Measurements from ENCODE around the gene CIAO2A.

Gene CIAO2A

DNA sequence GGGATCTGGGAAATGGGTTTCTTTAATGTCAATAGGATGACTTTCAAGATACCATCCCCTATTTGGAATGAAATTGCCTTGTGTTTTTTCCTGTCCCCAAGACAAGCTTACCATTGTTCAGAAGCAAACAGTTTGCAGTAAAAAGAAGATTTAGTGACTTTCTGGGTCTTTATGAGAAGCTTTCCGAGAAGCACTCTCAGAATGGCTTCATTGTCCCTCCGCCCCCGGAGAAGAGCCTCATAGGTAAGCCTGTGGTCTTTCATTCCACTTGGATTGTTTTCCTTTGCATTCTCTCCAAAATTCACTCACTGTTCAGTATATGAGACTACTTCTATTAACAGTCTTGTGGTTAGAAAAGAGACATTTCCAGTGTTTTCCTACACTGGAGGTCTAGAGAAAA lies 32.3 kb upstream of the CIAO2A start:
- Histone ChIP-seq H3K14ac (ENCODE audit: low read length) (no peak overlapping the region), H3K27me3 (ENCODE audit: insufficient read depth, low read length) (no peaks in the 10 kb centered on the region), H3K79me2 (ENCODE audit: control insufficient read depth, insufficient read depth, low read length, poor library complexity) (no peaks in the 10 kb centered on the region), H3K36me3 (ENCODE audit: control insufficient read depth in 1 of 2, insufficient read depth in 2 of 2, low read length in 2 of 2) (peaks cover 8 to 36% of the 10 kb centered on the region in 2 experiments), H2AFZ (ENCODE audit: insufficient read depth, low read length, poor library complexity) (no peak overlapping the region), H3K9ac (ENCODE audit: low read length) (no peak overlapping the region), H3K4me1 (ENCODE audit: control insufficient read depth in 1 of 2, insufficient read depth in 2 of 2, low read length in 2 of 2) (no peaks in the 10 kb centered on the region), H3K79me1 (ENCODE audit: low read length) (no peaks in the 10 kb centered on the region), H2BK120ac (ENCODE audit: insufficient read depth, low read length, poor library complexity) (no peak overlapping the region), H4K8ac (ENCODE audit: low read depth, low read length) (no peak overlapping the region), H3K4me3 (ENCODE audit: low read depth, low read length) (no peak overlapping the region), H3K4me2 (ENCODE audit: low read length) (no peak overlapping the region), H2AK5ac (ENCODE audit: low read length) (no peak overlapping the region), H4K12ac (ENCODE audit: low read depth, low read length) (no peak overlapping the region), H3K18ac (ENCODE audit: low read length) (no peak overlapping the region), H3K4ac (ENCODE audit: low read depth, low read length) (no peak overlapping the region), H3K9me3 (ENCODE audit: insufficient read depth, low read depth, low read length) (no peaks in the 10 kb centered on the region), H4K91ac (ENCODE audit: low read depth, low read length) (no peak overlapping the region), H2BK5ac (ENCODE audit: low read depth, low read length, poor library complexity) (no peak overlapping the region), H2BK12ac (ENCODE audit: low read length) (no peak overlapping the region), H3K27ac (ENCODE audit: low read depth, low read length) (no peak overlapping the region), H3K23ac (ENCODE audit: low read length) (no peak overlapping the region)
- WGBS (ENCODE audit: extremely low coverage, insufficient coverage, insufficient read length): no CpG with 5 or more reads among the region's 3 CpGs
- DNase-seq: no peak

DNA sequence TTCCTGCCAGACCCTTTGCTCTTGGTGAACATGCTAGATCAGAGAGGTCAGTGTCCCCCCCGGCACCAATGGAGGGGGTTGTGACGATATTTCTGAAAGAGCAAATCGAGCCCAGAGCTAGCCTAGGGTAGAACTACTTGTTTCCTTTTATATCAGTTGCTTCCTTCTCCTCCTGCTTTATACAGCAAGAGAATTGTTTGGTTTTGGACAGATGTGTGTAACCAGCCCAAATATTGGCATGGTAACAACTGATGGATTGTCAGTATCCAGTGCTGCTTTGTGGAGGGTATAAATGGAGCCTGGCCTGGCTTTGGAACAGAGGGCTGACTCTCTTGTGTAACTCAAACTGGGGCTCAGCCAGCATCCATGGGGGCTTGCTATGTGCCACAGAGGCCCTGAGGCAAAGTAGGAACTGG lies 29.3 kb upstream of the CIAO2A start:
- no peaks in the 10 kb centered on the region for H3K4me1 ChIP-seq (ENCODE audit: control insufficient read depth in 1 of 2, insufficient read depth in 2 of 2, low read length in 2 of 2)
- no peak overlapping the region for H2BK120ac ChIP-seq (ENCODE audit: insufficient read depth, low read length, poor library complexity)
- H4K12ac ChIP-seq (ENCODE audit: low read depth, low read length): no peak overlapping the region
- no peak overlapping the region for H3K4me3 ChIP-seq (ENCODE audit: low read depth, low read length)
- H3K27me3 ChIP-seq (ENCODE audit: insufficient read depth, low read length): no peaks in the 10 kb centered on the region
- H3K4me2 ChIP-seq (ENCODE audit: low read length): no peak overlapping the region
- H3K4ac ChIP-seq (ENCODE audit: low read depth, low read length): no peak overlapping the region
- H2AK5ac ChIP-seq (ENCODE audit: low read length): no peak overlapping the region
- H3K27ac ChIP-seq (ENCODE audit: low read depth, low read length): no peak overlapping the region
- no peak overlapping the region for H3K9ac ChIP-seq (ENCODE audit: low read length)
- H2BK5ac ChIP-seq (ENCODE audit: low read depth, low read length, poor library complexity): no peak overlapping the region
- H3K9me3 ChIP-seq (ENCODE audit: insufficient read depth, low read depth, low read length): no peaks in the 10 kb centered on the region
- no peak overlapping the region for H4K91ac ChIP-seq (ENCODE audit: low read depth, low read length)
- no peak overlapping the region for H3K14ac ChIP-seq (ENCODE audit: low read length)
- no peak overlapping the region for H4K8ac ChIP-seq (ENCODE audit: low read depth, low read length)
- peaks cover 11 to 31% of the 10 kb centered on the region in 2 experiments for H3K36me3 ChIP-seq (ENCODE audit: control insufficient read depth in 1 of 2, insufficient read depth in 2 of 2, low read length in 2 of 2)
- H3K79me2 ChIP-seq (ENCODE audit: control insufficient read depth, insufficient read depth, low read length, poor library complexity): no peaks in the 10 kb centered on the region
- H3K18ac ChIP-seq (ENCODE audit: low read length): no peak overlapping the region
- no peaks in the 10 kb centered on the region for H3K79me1 ChIP-seq (ENCODE audit: low read length)
- H3K23ac ChIP-seq (ENCODE audit: low read length): no peak overlapping the region
- H2AFZ ChIP-seq (ENCODE audit: insufficient read depth, low read length, poor library complexity): no peak overlapping the region
- H2BK12ac ChIP-seq (ENCODE audit: low read length): no peak overlapping the region
- DNase-seq: no peak
- no CpG with 5 or more reads among the region's 3 CpGs for WGBS (ENCODE audit: extremely low coverage, insufficient coverage, insufficient read length)

- WGBS (ENCODE audit: extremely low coverage, insufficient coverage, insufficient read length): no CpG with 5 or more reads among the region's 1 CpG
- H3K18ac ChIP-seq (ENCODE audit: low read length): no peak overlapping the region
Measured at GRCh38 chr15:64122444-64122843, 28.8 kb upstream of the CIAO2A start.

GRCh38 chr15:64121614-64122013 lies 28.0 kb upstream of the CIAO2A start:
- DNase-seq: no peak
- Histone ChIP-seq H2BK5ac (ENCODE audit: low read depth, low read length, poor library complexity) (no peak overlapping the region), H4K91ac (ENCODE audit: low read depth, low read length) (no peak overlapping the region)

More at GRCh38 chr15:64122444-64122843, 28.8 kb upstream of the CIAO2A start:
- no peak overlapping the region for H3K4ac ChIP-seq (ENCODE audit: low read depth, low read length)
- H4K12ac ChIP-seq (ENCODE audit: low read depth, low read length): no peak overlapping the region
- no peak overlapping the region for H3K23ac ChIP-seq (ENCODE audit: low read length)
- H3K27ac ChIP-seq (ENCODE audit: low read depth, low read length): no peak overlapping the region
- no peaks in the 10 kb centered on the region for H3K4me1 ChIP-seq (ENCODE audit: control insufficient read depth in 1 of 2, insufficient read depth in 2 of 2, low read length in 2 of 2)
- DNase-seq: no peak
- H2BK120ac ChIP-seq (ENCODE audit: insufficient read depth, low read length, poor library complexity): no peak overlapping the region
- H3K79me1 ChIP-seq (ENCODE audit: low read length): no peaks in the 10 kb centered on the region
- H3K36me3 ChIP-seq (ENCODE audit: control insufficient read depth in 1 of 2, insufficient read depth in 2 of 2, low read length in 2 of 2): peaks cover 13 to 28% of the 10 kb centered on the region in 2 experiments
- no peak overlapping the region for H2AK5ac ChIP-seq (ENCODE audit: low read length)
- no peak overlapping the region for H3K9ac ChIP-seq (ENCODE audit: low read length)
- H3K79me2 ChIP-seq (ENCODE audit: control insufficient read depth, insufficient read depth, low read length, poor library complexity): no peaks in the 10 kb centered on the region
- no peaks in the 10 kb centered on the region for H3K9me3 ChIP-seq (ENCODE audit: insufficient read depth, low read depth, low read length)
- H3K4me3 ChIP-seq (ENCODE audit: low read depth, low read length): no peak overlapping the region
- no peak overlapping the region for H2AFZ ChIP-seq (ENCODE audit: insufficient read depth, low read length, poor library complexity)
- no peak overlapping the region for H4K91ac ChIP-seq (ENCODE audit: low read depth, low read length)
- no peak overlapping the region for H2BK12ac ChIP-seq (ENCODE audit: low read length)
- H4K8ac ChIP-seq (ENCODE audit: low read depth, low read length): no peak overlapping the region
- peak overlapping the region; percentile 31 for H3K4me2 ChIP-seq (ENCODE audit: low read length)
- no peaks in the 10 kb centered on the region for H3K27me3 ChIP-seq (ENCODE audit: insufficient read depth, low read length)
- no peak overlapping the region for H3K14ac ChIP-seq (ENCODE audit: low read length)
- H2BK5ac ChIP-seq (ENCODE audit: low read depth, low read length, poor library complexity): no peak overlapping the region

More at GRCh38 chr15:64121614-64122013, 28.0 kb upstream of the CIAO2A start:
- Histone ChIP-seq H3K9me3 (ENCODE audit: insufficient read depth, low read depth, low read length) (no peaks in the 10 kb centered on the region), H2AFZ (ENCODE audit: insufficient read depth, low read length, poor library complexity) (no peak overlapping the region), H3K4me1 (ENCODE audit: control insufficient read depth in 1 of 2, insufficient read depth in 2 of 2, low read length in 2 of 2) (no peaks in the 10 kb centered on the region), H3K79me2 (ENCODE audit: control insufficient read depth, insufficient read depth, low read length, poor library complexity) (no peaks in the 10 kb centered on the region), H4K12ac (ENCODE audit: low read depth, low read length) (no peak overlapping the region), H3K27ac (ENCODE audit: low read depth, low read length) (no peak overlapping the region), H2BK120ac (ENCODE audit: insufficient read depth, low read length, poor library complexity) (no peak overlapping the region), H3K4me2 (ENCODE audit: low read length) (no peak overlapping the region), H3K36me3 (ENCODE audit: control insufficient read depth in 1 of 2, insufficient read depth in 2 of 2, low read length in 2 of 2) (peaks cover 16 to 28% of the 10 kb centered on the region in 2 experiments), H3K4ac (ENCODE audit: low read depth, low read length) (no peak overlapping the region), H3K18ac (ENCODE audit: low read length) (no peak overlapping the region), H3K4me3 (ENCODE audit: low read depth, low read length) (no peak overlapping the region), H2BK12ac (ENCODE audit: low read length) (no peak overlapping the region), H4K8ac (ENCODE audit: low read depth, low read length) (no peak overlapping the region), H3K27me3 (ENCODE audit: insufficient read depth, low read length) (no peaks in the 10 kb centered on the region), H3K79me1 (ENCODE audit: low read length) (no peaks in the 10 kb centered on the region), H3K9ac (ENCODE audit: low read length) (no peak overlapping the region), H3K14ac (ENCODE audit: low read length) (no peak overlapping the region), H3K23ac (ENCODE audit: low read length) (no peak overlapping the region), H2AK5ac (ENCODE audit: low read length) (no peak overlapping the region)
- WGBS (ENCODE audit: extremely low coverage, insufficient coverage, insufficient read length): no CpG with 5 or more reads among the region's 4 CpGs

Measured in trophoblast cell (in vitro differentiated cells and primary cell).